Mesenchymal stem cell (in vitro differentiated cells and primary cell): ENCODE data around the gene SCN7A. TPM values are rescaled to one million over a fixed set of nuclear protein-coding genes. Genes with fewer than 3 reads are reported as not detected.

Experiments used
- DNase-seq: peaks from one replicate; pipeline ENCODE4 v3.0.0-alpha.2; 2013
- H2AFZ ChIP-seq: one replicate; pipeline ENCODE4 v1.6.1; 2013; ENCODE audit warnings: low read depth, mild to moderate bottlenecking, control low read depth, inconsistent platforms, low read length, moderate library complexity
- H2AK5ac ChIP-seq: 2 replicates; pipeline ENCODE4 v1.6.1; 2013; ENCODE audit warnings: low read length, moderate library complexity, mild to moderate bottlenecking, inconsistent platforms; ENCODE audit not compliant: severe bottlenecking
- H2BK120ac ChIP-seq: one replicate; pipeline ENCODE4 v1.6.1; 2013; ENCODE audit warnings: low read depth, mild to moderate bottlenecking, inconsistent platforms, low read length, moderate library complexity
- H2BK12ac ChIP-seq, 2 experiments: one replicate each; pipeline ENCODE4 v1.6.1; 2013; ENCODE audit warnings: inconsistent platforms in 2 of 2, low read length in 2 of 2, mild to moderate bottlenecking in 2 of 2, moderate library complexity in 2 of 2, control low read depth in 1 of 2
- H2BK15ac ChIP-seq: one replicate; pipeline ENCODE4 v1.6.1; 2013; ENCODE audit warnings: mild to moderate bottlenecking, low read depth, inconsistent platforms; ENCODE audit not compliant: poor library complexity, severe bottlenecking
- H2BK5ac ChIP-seq: 2 replicates; pipeline ENCODE4 v1.6.1; 2013; ENCODE audit warnings: low read depth, mild to moderate bottlenecking, low read length, control low read depth, inconsistent platforms; ENCODE audit not compliant: poor library complexity, severe bottlenecking
- H3K14ac ChIP-seq, 2 experiments: one replicate each; pipeline ENCODE4 v1.6.1; 2013; ENCODE audit warnings: inconsistent platforms in 2 of 2, low read length in 2 of 2, control low read depth in 1 of 2, mild to moderate bottlenecking in 1 of 2, moderate library complexity in 1 of 2
- H3K18ac ChIP-seq, 2 experiments: one replicate each; pipeline ENCODE4 v1.6.1; 2013; ENCODE audit warnings: inconsistent platforms in 2 of 2, low read length in 2 of 2, control low read depth in 1 of 2, low read depth in 1 of 2, mild to moderate bottlenecking in 1 of 2
- H3K23ac ChIP-seq, 2 experiments: one replicate each; pipeline ENCODE4 v1.6.1; 2013; ENCODE audit warnings: inconsistent platforms in 2 of 2, low read length in 2 of 2, mild to moderate bottlenecking in 2 of 2, moderate library complexity in 2 of 2, control low read depth in 1 of 2
- H3K27ac ChIP-seq: 2 replicates; pipeline ENCODE4 v1.5.1; 2013; ENCODE audit warnings: mild to moderate bottlenecking, moderate library complexity, low read length, control low read depth, inconsistent platforms; ENCODE audit not compliant: poor library complexity, severe bottlenecking
- H3K27me3 ChIP-seq, 2 experiments: 2 replicates each; pipeline versions ENCODE4 v1.6.1 to v1.7.0; 2013; ENCODE audit warnings: low read length in 2 of 2, mild to moderate bottlenecking in 2 of 2, moderate library complexity in 2 of 2, control low read depth in 1 of 2, inconsistent platforms in 1 of 2; ENCODE audit not compliant: control insufficient read depth in 1 of 2, insufficient read depth in 1 of 2
- H3K36me3 ChIP-seq, 2 experiments: 2 replicates each; pipeline versions ENCODE4 v1.6.1 to v1.7.0; 2013; ENCODE audit warnings: low read length in 2 of 2, control low read depth in 1 of 2, inconsistent platforms in 1 of 2, low read depth in 1 of 2, mild to moderate bottlenecking in 1 of 2; ENCODE audit not compliant: insufficient read depth in 2 of 2, control insufficient read depth in 1 of 2
- H3K4ac ChIP-seq, 2 experiments: one replicate each; pipeline ENCODE4 v1.6.1; 2013; ENCODE audit warnings: inconsistent platforms in 2 of 2, low read length in 2 of 2, mild to moderate bottlenecking in 2 of 2, moderate library complexity in 2 of 2, control low read depth in 1 of 2, low read depth in 1 of 2
- H3K4me1 ChIP-seq: 2 replicates; pipeline ENCODE4 v1.6.1; 2013; ENCODE audit warnings: low read depth, low read length, control low read depth; ENCODE audit not compliant: control insufficient read depth, insufficient read depth
- H3K4me2 ChIP-seq: 2 replicates; pipeline ENCODE4 v1.6.1; 2013; ENCODE audit warnings: low read length, mild to moderate bottlenecking, inconsistent platforms; ENCODE audit not compliant: poor library complexity, severe bottlenecking
- H3K4me3 ChIP-seq, 2 experiments: 2 replicates each; pipeline versions ENCODE4 v1.5.1 to v1.7.0; 2013; ENCODE audit warnings: low read length in 2 of 2, mild to moderate bottlenecking in 2 of 2, control low read depth in 1 of 2, low read depth in 1 of 2; ENCODE audit not compliant: insufficient read depth in 1 of 2
- H3K79me1 ChIP-seq: replicated peaks from 2 replicates; pipeline ENCODE4 v1.6.1; 2013; ENCODE audit warnings: mild to moderate bottlenecking, control low read depth, low read length, inconsistent platforms; ENCODE audit not compliant: poor library complexity, severe bottlenecking
- H3K9ac ChIP-seq: 2 replicates; pipeline ENCODE4 v1.7.0; 2013; ENCODE audit warnings: mild to moderate bottlenecking, low read length, moderate library complexity
- H3K9me3 ChIP-seq: 2 replicates; pipeline ENCODE4 v1.7.0; 2013; ENCODE audit warnings: mild to moderate bottlenecking, low read length; ENCODE audit not compliant: control insufficient read depth
- H4K8ac ChIP-seq: one replicate; pipeline ENCODE4 v1.6.1; 2013; ENCODE audit warnings: inconsistent platforms, mild to moderate bottlenecking, low read length, moderate library complexity
- H4K91ac ChIP-seq: one replicate; pipeline ENCODE4 v1.6.1; 2013; ENCODE audit warnings: mild to moderate bottlenecking, low read length, inconsistent platforms
- WGBS: methylation state at CpG from one replicate; pipeline ENCODE4 v1.1.7; 2013; ENCODE audit warnings: mixed read lengths; 5-methylcytosine and 5-hydroxymethylcytosine counted together
- polyA plus RNA-seq, 2 experiments: library from polyadenylated mRNA; stranded (reverse); fragments of 200-250 nt; gene quantifications; one replicate each; pipeline ENCODE4 v1.2.3, GENCODE V29; 2013

Gene SCN7A
- not detected for polyA plus RNA-seq (2013, experiment 1 of 2)
- not detected for polyA plus RNA-seq (2013, experiment 2 of 2)

DNA sequence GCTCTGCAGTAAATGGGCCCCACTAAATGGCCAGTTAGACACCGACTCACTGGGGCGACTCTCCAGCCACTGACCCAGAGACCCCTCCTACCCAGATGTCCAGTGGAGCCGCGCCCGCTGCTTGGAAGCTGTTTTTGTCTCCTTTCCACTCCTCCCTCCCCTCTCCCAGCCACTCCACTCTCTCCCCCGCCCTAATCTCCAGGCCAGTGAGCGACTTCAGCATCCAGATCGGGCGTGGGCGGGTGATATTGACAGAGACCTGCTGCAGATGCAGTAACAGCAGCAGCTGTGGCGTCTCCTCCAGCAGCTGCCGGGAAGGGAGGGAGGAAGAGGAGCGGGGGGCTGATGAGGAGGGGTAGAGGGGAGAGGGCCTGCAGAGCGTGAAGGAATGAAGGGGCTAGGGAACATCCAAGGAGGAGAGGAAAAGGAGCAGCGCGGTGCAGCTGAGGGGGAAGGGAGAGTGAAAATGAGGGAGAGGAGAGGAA, at the start of gene SCN7A:
Gene SCN7A (minus strand): TSS at position 110 of the 485 bp plus-strand sequence. CDS start 16,553 bp downstream, outside the sequence.
- H3K9me3 ChIP-seq = no peaks in the 10 kb centered on the region
- no peak within 1 kb of the TSS for H3K4ac ChIP-seq
- H3K36me3 ChIP-seq = no peaks in the 10 kb centered on the region
- H3K4me3 ChIP-seq = peak within 1 kb of the TSS; percentile 39 to 67
- no peak within 1 kb of the TSS for H2BK15ac ChIP-seq
- no peak within 1 kb of the TSS for H3K23ac ChIP-seq
- H3K79me1 ChIP-seq = no peaks in the 10 kb centered on the region
- H4K8ac ChIP-seq = no peak within 1 kb of the TSS
- peak; percentile 24 for DNase-seq
- H2AFZ ChIP-seq = peak within 1 kb of the TSS; percentile 10
- H3K4me2 ChIP-seq = peak within 1 kb of the TSS; percentile 86
- no peak within 1 kb of the TSS for H3K9ac ChIP-seq
- H3K27ac ChIP-seq = no peak within 1 kb of the TSS
- H4K91ac ChIP-seq = no peak within 1 kb of the TSS
- no peak within 1 kb of the TSS for H3K18ac ChIP-seq
- WGBS = 3% methylated on average over 13 of the region's 16 CpGs
- no peak within 1 kb of the TSS for H3K14ac ChIP-seq
- peaks cover 3% of the 10 kb centered on the region for H3K4me1 ChIP-seq
- no peak within 1 kb of the TSS for H2BK12ac ChIP-seq
- no peak within 1 kb of the TSS for H2BK120ac ChIP-seq
- H2BK5ac ChIP-seq = no peak within 1 kb of the TSS
- no peak within 1 kb of the TSS for H2AK5ac ChIP-seq
- H3K27me3 ChIP-seq = peaks cover 0 to 14% of the 10 kb centered on the region in 2 experiments

DNA sequence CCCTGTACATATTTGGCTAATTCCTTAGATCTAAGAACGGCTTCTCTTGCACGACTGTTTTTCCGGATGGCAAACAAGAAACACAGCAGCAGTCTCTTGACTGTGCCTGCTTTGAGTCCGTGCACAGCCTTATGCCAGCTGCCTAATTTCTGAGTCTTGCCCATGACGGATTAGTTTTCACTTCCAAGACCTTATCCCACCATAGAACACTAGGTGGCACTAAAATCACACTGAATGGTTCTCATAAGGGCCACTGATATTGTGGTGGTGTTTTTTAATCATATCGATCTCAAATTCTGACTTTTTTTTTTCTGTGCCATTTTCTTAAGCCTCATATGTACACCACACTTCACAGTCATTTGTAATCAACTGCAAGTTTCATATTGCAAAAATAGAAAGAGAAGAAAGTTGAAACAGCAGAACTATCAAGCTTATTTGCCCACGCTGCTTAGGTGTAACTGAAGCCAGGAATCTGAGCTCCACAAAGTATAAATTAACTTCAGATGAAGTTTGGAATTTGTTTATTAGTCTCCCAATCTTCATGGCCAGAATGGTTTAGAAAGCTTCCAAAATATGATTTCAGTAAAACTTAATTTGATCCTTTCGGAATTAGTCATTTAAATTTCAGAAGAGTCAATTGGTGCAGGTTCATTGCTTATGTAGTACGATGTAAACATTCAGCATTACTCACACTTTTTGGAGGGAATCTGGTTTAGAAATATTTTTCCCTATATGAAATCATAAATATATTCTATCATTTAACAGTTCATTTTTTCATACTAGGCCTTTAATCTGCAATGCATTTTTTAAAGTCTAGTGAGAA, 45.5 kb upstream of the SCN7A start:
- Histone ChIP-seq H3K9ac (peak overlapping the region; percentile 30), H2BK5ac (no peak overlapping the region), H3K36me3 (no peaks in the 10 kb centered on the region), H2BK120ac (no peak overlapping the region), H3K27me3 (no peaks in the 10 kb centered on the region), H3K4me1 (no peaks in the 10 kb centered on the region), H2AK5ac (no peak overlapping the region), H3K14ac (no peak overlapping the region), H3K18ac (no peak overlapping the region), H3K9me3 (no peaks in the 10 kb centered on the region), H4K91ac (no peak overlapping the region), H2AFZ (no peak overlapping the region), H3K4me3 (no peak overlapping the region), H3K4ac (no peak overlapping the region), H3K4me2 (no peak overlapping the region), H2BK15ac (no peak overlapping the region), H3K27ac (no peak overlapping the region), H3K23ac (no peak overlapping the region), H4K8ac (no peak overlapping the region), H2BK12ac (no peak overlapping the region), H3K79me1 (no peaks in the 10 kb centered on the region)
- peak; percentile 72 for DNase-seq
- 28% methylated on average over 5 of the region's 9 CpGs for WGBS

DNA sequence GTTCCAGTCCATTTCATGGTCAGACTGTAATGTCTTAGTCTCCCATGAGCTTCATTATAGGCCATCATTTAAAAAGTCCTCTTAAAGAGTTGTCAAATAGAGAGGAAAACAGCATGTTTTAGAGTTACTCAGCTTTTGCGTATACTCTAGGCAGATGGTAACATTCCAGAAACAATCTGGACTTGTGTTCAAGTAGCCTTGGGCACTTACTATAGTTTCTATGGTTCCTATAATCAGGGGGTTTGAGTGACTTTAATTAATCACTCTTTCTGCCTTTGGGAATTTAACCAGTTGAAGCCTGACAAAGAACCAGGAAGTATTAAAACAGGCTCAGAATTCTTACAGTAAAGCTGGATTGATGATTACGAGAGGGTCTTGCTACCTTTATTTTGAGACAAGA, 42.1 kb upstream of the SCN7A start:
- Histone ChIP-seq H3K18ac (no peak overlapping the region), H3K79me1 (no peaks in the 10 kb centered on the region), H3K9me3 (no peaks in the 10 kb centered on the region), H3K4me1 (no peaks in the 10 kb centered on the region), H3K27ac (no peak overlapping the region), H3K36me3 (no peaks in the 10 kb centered on the region), H4K91ac (no peak overlapping the region), H4K8ac (no peak overlapping the region), H3K14ac (no peak overlapping the region), H2AFZ (no peak overlapping the region), H3K27me3 (peaks cover 0 to 6% of the 10 kb centered on the region in 2 experiments), H2BK12ac (no peak overlapping the region), H3K23ac (no peak overlapping the region), H3K4ac (no peak overlapping the region), H2BK5ac (no peak overlapping the region), H3K9ac (no peak overlapping the region), H3K4me3 (no peak overlapping the region), H3K4me2 (no peak overlapping the region), H2AK5ac (no peak overlapping the region), H2BK15ac (no peak overlapping the region), H2BK120ac (no peak overlapping the region)
- no peak for DNase-seq
- 94% methylated on average over 2 of the region's 2 CpGs for WGBS

DNA sequence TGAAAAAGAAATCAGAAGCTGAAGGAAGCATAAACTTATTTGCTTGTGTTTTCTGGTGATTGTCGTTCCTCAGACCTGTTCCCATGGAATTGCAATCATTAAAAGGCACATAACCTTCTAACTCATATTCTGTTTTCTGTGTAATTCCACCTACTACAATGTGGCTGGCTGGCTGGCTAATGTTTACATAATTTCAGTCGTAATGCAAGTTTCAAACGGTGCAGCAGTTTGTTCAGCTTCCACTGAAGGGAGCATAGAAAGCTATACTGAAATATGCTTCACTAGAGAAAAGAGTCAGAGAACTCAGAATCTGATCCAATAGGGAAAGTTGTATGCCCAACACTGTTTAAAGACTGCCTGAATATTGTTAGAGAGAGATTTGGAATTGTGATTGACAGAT, 27.1 kb upstream of the SCN7A start:
- Histone ChIP-seq H3K36me3 (no peaks in the 10 kb centered on the region), H4K8ac (no peak overlapping the region), H3K23ac (no peak overlapping the region), H3K4ac (no peak overlapping the region), H2BK15ac (no peak overlapping the region), H3K27ac (no peak overlapping the region), H3K18ac (no peak overlapping the region), H2BK5ac (no peak overlapping the region), H2BK120ac (no peak overlapping the region), H3K79me1 (no peaks in the 10 kb centered on the region), H2AK5ac (no peak overlapping the region), H3K27me3 (no peaks in the 10 kb centered on the region), H3K4me2 (no peak overlapping the region), H3K14ac (no peak overlapping the region), H4K91ac (no peak overlapping the region), H3K4me1 (peaks cover 1% of the 10 kb centered on the region), H3K9ac (no peak overlapping the region), H3K9me3 (no peaks in the 10 kb centered on the region), H2AFZ (no peak overlapping the region), H2BK12ac (no peak overlapping the region), H3K4me3 (no peak overlapping the region)
- 45% methylated on average over 3 of the region's 3 CpGs for WGBS
- no peak for DNase-seq
